Gastroesophageal sphincter (tissue), 4 donors: ENCODE results near the gene FBH1. TPM values are rescaled to one million over a fixed set of nuclear protein-coding genes. Genes with fewer than 3 reads are reported as not detected.

Experiments used
- ATAC-seq: fragments of 150-250 bp; one replicate; pipeline ENCODE4 v1.9.1; 2016; ENCODE audit warnings: mild to moderate bottlenecking, moderate library complexity
- H3K27ac ChIP-seq, 4 donors: fragments of 200-600 bp; sonication (generic) in 3 of 4; 1 replicate in 3 of 4; 2 replicates in 1 of 4; pipeline ENCODE4 v1.5.1; 2016 to 2019
- H3K27me3 ChIP-seq: fragments of 200-600 bp; sonication (generic); one replicate; pipeline ENCODE4 v1.5.1; 2019
- H3K36me3 ChIP-seq, 2 donors: fragments of 200-600 bp; sonication (generic); one replicate each; pipeline ENCODE4 v1.5.1; 2019; ENCODE audit warnings: control low read depth in 1 of 2
- H3K4me1 ChIP-seq, 3 donors: fragments of 200-600 bp; sonication (generic); 1 replicate in 2 of 3; 2 replicates in 1 of 3; pipeline ENCODE4 v1.5.1; 2016 to 2019; ENCODE audit warnings: control low read depth in 2 of 3
- H3K4me3 ChIP-seq, 2 donors: fragments of 200-600 bp; sonication (generic); one replicate each; pipeline ENCODE4 v1.5.1; 2019; ENCODE audit warnings: mild to moderate bottlenecking in 1 of 2, moderate library complexity in 1 of 2
- H3K9me3 ChIP-seq, 3 donors: fragments of 200-600 bp; sonication (generic); one replicate each; pipeline ENCODE4 v1.5.1; 2017 to 2019; ENCODE audit warnings: control low read depth in 2 of 3
- EP300 ChIP-seq: sonication (generic); formaldehyde crosslinking; IDR thresholded peaks from one replicate; pipeline ENCODE4 v1.6.1; 2017; ENCODE audit warnings: antibody characterized with exemption, mild to moderate bottlenecking
- POLR2A ChIP-seq, 2 donors: fragments of 450-650 bp; IDR thresholded peaks; one replicate each; pipeline ENCODE4 v1.6.1; 2017; ENCODE audit warnings: antibody characterized with exemption in 2 of 2, mild to moderate bottlenecking in 2 of 2, moderate library complexity in 1 of 2
- POLR2AphosphoS5 ChIP-seq: sonication (generic); formaldehyde crosslinking; IDR thresholded peaks from one replicate; pipeline ENCODE4 v1.6.1; 2017; ENCODE audit warnings: antibody characterized with exemption
- WGBS, 2 donors: methylation state at CpG; one replicate each; pipeline ENCODE4 v1.1.5; 2018; ENCODE audit warnings: low coverage in 1 of 2; 5-methylcytosine and 5-hydroxymethylcytosine counted together
- total RNA-seq, 4 donors: library from RNA; depleted of rRNA; stranded (reverse); fragments of >200 nt; gene quantifications; one replicate each; pipeline ENCODE4 v1.1.0, GENCODE V29; 2016
- TF ChIP-seq, protein P1 (sequence below), 4 experiments: fragments of 200-600 bp in 2 of 4; fragments of 450-650 bp in 2 of 4; sonication (generic) in 1 of 4; IDR thresholded peaks; one replicate each; pipeline ENCODE4 v1.5.1; 2017 to 2019; ENCODE audit warnings: antibody characterized with exemption in 4 of 4, mild to moderate bottlenecking in 2 of 4, moderate library complexity in 2 of 4

Gene FBH1
- total RNA-seq, 4 donors from 2014 or later, result 76.2 to 108 (median 98.5) TPM

DNA sequence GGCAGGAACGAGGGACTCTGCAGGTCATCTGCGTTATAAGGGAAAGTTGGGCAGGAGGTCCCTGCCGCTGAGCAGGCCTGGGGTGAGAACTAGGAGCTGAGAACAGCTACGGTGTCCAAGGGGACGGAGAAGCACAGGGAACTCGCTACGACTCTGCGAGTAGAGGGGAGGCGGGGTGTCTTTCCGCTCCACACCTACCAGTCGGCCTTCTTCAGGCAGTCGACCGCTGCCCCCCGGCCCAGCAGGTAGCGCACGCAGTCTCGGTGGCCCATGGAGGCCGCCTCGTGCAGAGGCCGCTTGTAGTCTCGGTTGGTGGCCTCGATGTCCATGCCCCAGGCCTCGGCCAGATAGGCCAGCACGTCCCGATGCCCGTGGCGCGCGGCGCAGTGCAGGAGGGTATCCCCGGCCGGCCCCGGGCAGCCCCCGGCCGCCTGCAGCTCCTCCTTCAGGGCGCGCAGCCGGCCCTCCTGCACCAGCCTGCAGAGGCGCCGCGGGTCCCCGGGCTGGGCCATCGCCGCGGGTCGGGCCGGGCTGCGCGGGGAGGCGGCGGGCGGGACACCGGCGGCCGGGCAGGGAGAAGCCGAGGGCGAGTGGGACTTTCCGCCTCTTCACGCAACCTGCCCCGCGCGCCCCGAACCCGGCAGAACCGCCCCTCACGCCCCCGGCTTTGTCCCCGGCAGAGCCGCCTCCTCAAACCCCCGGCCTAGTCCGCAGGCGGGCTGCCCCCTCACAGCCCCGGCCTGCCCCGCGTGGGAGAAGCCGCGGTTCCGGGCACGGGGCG, 1.0 kb upstream of the FBH1 start:
- ATAC-seq, result peak; percentile 11
- no peaks in the 10 kb centered on the region for H3K27me3 ChIP-seq
- 0% methylated on average over 3 of the region's 80 CpGs; no CpG with 5 or more reads in 1 of the 2 donors for WGBS, 2 donors
- peaks cover 0 to 53% (median 22%) of the 10 kb centered on the region in 3 donors for H3K4me1 ChIP-seq
- H3K9me3 ChIP-seq, result no peaks in the 10 kb centered on the region
- peak overlapping the region; percentile 5 to 90 (median 86) for H3K27ac ChIP-seq
- TF ChIP-seq, protein P1, sequence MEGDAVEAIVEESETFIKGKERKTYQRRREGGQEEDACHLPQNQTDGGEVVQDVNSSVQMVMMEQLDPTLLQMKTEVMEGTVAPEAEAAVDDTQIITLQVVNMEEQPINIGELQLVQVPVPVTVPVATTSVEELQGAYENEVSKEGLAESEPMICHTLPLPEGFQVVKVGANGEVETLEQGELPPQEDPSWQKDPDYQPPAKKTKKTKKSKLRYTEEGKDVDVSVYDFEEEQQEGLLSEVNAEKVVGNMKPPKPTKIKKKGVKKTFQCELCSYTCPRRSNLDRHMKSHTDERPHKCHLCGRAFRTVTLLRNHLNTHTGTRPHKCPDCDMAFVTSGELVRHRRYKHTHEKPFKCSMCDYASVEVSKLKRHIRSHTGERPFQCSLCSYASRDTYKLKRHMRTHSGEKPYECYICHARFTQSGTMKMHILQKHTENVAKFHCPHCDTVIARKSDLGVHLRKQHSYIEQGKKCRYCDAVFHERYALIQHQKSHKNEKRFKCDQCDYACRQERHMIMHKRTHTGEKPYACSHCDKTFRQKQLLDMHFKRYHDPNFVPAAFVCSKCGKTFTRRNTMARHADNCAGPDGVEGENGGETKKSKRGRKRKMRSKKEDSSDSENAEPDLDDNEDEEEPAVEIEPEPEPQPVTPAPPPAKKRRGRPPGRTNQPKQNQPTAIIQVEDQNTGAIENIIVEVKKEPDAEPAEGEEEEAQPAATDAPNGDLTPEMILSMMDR (IDR thresholded peaks at IDR 0.05), result peak in 2 of 4 experiments; percentile 11 to 21
- TF ChIP-seq POLR2AphosphoS5 (no peak), EP300 (no peak)
- H3K36me3 ChIP-seq, result peaks cover 0 to 37% of the 10 kb centered on the region in 2 donors
- H3K4me3 ChIP-seq, result peak overlapping the region; percentile 46 to 91

DNA sequence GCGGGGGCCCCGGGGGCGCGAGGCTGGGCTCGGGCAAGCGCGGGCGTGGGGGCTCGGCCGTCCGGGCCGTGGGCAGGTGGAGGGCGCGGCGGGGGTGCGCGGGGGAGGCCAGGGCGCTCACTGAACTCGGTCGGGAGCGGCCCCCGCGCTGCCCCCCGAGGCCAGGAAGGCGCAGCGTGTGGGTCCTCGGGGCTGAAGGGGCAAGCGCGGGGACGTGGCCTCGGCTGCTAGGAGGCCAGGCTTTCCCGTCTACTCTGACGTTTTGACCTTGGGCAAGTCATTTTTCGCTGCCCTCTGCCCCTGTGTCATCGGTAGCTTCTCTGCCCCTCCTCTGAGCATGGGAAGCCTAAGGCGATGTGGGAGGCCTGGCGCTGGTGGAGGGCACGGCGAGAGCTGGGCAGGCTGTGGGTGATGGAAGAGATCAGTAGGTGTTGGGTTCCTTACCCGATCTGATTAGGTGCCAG, 441 bp downstream of the FBH1 start:
- WGBS, 2 donors, result 0% methylated on average over 1 of the region's 40 CpGs; no CpG with 5 or more reads in 1 of the 2 donors
- peak overlapping the region; percentile 45 to 93 (median 89) for H3K27ac ChIP-seq
- no peaks in the 10 kb centered on the region for H3K27me3 ChIP-seq
- TF ChIP-seq POLR2A (IDR thresholded peaks at IDR 0.05) (no peak), POLR2AphosphoS5 (no peak), EP300 (no peak)
- TF ChIP-seq, protein P1 (IDR thresholded peaks at IDR 0.05), result no peak
- no peaks in the 10 kb centered on the region for H3K9me3 ChIP-seq
- peaks cover 0 to 38% of the 10 kb centered on the region in 2 donors for H3K36me3 ChIP-seq
- peaks cover 0 to 53% (median 22%) of the 10 kb centered on the region in 3 donors for H3K4me1 ChIP-seq
- peak overlapping the region; percentile 53 to 91 for H3K4me3 ChIP-seq
- ATAC-seq, result no peak

DNA sequence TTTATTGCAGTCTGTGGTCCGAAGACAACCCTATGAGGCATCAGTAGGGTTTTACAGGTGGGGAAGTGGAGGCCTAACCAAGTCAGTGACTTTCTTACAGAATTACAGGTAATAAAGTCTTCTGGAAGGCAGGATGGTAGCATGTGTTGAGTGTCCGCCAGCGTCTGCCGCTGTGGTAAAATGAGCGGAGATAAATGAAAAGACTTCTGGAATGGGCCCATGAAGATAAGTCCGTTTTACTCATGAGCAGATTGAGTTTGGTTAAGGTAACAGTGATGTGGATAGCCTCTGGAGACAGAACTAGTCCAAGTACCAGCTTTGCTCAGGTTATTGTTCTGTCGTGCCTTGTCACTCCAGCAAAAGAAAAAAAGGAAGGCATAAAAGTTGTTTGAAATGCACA, 966 bp downstream of the FBH1 start:
- H3K36me3 ChIP-seq, result peaks cover 0 to 38% of the 10 kb centered on the region in 2 donors
- TF ChIP-seq, protein P1 (IDR thresholded peaks at IDR 0.05), result no peak
- TF ChIP-seq POLR2AphosphoS5, result no peak
- H3K4me3 ChIP-seq, result peak overlapping the region; percentile 53 to 91
- H3K27me3 ChIP-seq, result no peaks in the 10 kb centered on the region
- 33 to 44% methylated on average over 3 to 7 of the region's 7 CpGs for WGBS, 2 donors
- peak overlapping the region in 3 of 4 donors; percentile 88 to 93 (median 90) for H3K27ac ChIP-seq
- H3K4me1 ChIP-seq, result peaks cover 0 to 53% (median 22%) of the 10 kb centered on the region in 3 donors
- no peaks in the 10 kb centered on the region for H3K9me3 ChIP-seq
- no peak for ATAC-seq

DNA sequence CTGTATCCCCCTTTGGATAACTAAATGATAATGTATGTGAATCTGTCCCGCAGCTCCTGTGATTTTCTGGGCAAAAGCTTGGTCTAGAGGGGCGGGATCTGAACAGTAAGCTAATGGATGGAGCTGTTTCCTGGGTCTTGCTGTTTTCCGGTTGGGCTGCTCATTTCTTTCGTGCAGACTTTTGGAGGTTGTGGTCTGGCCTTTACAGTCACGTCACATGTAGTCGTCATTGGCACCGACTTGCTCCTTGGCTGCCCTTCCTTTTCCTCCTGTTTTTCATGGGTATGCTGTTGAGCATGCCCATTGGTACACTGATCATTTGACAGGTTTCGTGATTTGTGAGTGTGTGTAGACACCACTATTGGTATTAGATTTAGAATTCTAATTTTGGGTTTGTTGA, 2.0 kb downstream of the FBH1 start:
- peaks cover 0 to 48% (median 22%) of the 10 kb centered on the region in 3 donors for H3K4me1 ChIP-seq
- H3K27me3 ChIP-seq, result no peaks in the 10 kb centered on the region
- TF ChIP-seq EP300 (no peak), POLR2A (IDR thresholded peaks at IDR 0.05) (no peak), POLR2AphosphoS5 (no peak)
- TF ChIP-seq, protein P1 (IDR thresholded peaks at IDR 0.05), result no peak
- H3K4me3 ChIP-seq, result no peak overlapping the region
- no peak for ATAC-seq
- no peak overlapping the region for H3K27ac ChIP-seq
- WGBS, 2 donors, result 64% methylated on average over 7 to 8 of the region's 8 CpGs
- H3K9me3 ChIP-seq, result no peaks in the 10 kb centered on the region
- peaks cover 0 to 41% of the 10 kb centered on the region in 2 donors for H3K36me3 ChIP-seq

DNA sequence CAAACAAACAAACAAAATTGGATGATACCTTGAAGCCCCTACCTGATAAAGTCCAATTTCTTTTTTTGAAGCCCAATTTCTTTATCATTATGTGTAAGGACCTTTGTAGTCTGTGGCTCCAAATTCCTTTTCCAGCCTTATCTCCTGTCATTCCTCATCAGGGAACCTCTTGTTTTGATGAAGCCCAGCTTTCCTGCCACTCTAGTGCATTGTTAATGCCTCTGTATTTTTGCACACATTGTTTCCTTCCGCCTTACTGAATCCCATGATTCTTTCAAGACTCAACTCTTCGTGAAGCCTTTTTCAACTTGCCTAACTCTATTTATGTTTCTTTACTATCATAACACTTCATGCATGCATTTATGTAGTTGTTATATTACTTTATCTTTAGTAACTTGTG, 3.3 kb downstream of the FBH1 start:
- Histone ChIP-seq H3K4me1 (peaks cover 0 to 35% (median 14%) of the 10 kb centered on the region in 3 donors), H3K36me3 (peaks cover 0 to 37% of the 10 kb centered on the region in 2 donors), H3K27me3 (no peaks in the 10 kb centered on the region), H3K9me3 (peaks cover 0 to 5% (median 0%) of the 10 kb centered on the region in 3 donors), H3K27ac (no peak overlapping the region), H3K4me3 (no peak overlapping the region)
- TF ChIP-seq POLR2A (IDR thresholded peaks at IDR 0.05) (no peak), EP300 (no peak), POLR2AphosphoS5 (no peak)
- TF ChIP-seq, protein P1 (IDR thresholded peaks at IDR 0.05), result no peak
- WGBS, 2 donors, result 75 to 93% methylated on average over 2 of the region's 2 CpGs
- no peak for ATAC-seq
